GM12874 (cell line): Measurements from ENCODE around the gene GMPR2.

Source experiments
- TF ChIP-seq, protein P1 (sequence below): IDR thresholded peaks from 2 replicates; pipeline ENCODE4 v1.5.1; 2011; ENCODE audit warnings: low read depth, mild to moderate bottlenecking, control low read depth, low read length, moderate library complexity; ENCODE audit not compliant: insufficient read depth

The GMPR2 gene

DNA sequence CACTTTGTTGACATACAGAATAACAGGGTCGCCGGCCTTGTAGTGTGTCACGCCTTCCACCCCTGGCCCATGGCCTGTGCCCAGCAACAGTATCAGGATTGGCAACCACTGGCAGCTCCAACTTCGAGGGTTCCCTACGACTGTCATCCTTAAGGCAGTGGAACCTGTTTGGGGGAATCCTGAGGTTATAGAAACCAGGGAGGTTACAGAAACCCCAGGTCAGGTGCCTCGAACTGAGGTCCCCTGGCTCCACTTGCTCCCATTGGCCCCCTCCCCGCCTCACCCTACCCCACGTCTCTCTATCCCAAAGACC, 37.9 kb upstream of the GMPR2 start:
- TF ChIP-seq, protein P1, sequence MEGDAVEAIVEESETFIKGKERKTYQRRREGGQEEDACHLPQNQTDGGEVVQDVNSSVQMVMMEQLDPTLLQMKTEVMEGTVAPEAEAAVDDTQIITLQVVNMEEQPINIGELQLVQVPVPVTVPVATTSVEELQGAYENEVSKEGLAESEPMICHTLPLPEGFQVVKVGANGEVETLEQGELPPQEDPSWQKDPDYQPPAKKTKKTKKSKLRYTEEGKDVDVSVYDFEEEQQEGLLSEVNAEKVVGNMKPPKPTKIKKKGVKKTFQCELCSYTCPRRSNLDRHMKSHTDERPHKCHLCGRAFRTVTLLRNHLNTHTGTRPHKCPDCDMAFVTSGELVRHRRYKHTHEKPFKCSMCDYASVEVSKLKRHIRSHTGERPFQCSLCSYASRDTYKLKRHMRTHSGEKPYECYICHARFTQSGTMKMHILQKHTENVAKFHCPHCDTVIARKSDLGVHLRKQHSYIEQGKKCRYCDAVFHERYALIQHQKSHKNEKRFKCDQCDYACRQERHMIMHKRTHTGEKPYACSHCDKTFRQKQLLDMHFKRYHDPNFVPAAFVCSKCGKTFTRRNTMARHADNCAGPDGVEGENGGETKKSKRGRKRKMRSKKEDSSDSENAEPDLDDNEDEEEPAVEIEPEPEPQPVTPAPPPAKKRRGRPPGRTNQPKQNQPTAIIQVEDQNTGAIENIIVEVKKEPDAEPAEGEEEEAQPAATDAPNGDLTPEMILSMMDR = no peak

DNA sequence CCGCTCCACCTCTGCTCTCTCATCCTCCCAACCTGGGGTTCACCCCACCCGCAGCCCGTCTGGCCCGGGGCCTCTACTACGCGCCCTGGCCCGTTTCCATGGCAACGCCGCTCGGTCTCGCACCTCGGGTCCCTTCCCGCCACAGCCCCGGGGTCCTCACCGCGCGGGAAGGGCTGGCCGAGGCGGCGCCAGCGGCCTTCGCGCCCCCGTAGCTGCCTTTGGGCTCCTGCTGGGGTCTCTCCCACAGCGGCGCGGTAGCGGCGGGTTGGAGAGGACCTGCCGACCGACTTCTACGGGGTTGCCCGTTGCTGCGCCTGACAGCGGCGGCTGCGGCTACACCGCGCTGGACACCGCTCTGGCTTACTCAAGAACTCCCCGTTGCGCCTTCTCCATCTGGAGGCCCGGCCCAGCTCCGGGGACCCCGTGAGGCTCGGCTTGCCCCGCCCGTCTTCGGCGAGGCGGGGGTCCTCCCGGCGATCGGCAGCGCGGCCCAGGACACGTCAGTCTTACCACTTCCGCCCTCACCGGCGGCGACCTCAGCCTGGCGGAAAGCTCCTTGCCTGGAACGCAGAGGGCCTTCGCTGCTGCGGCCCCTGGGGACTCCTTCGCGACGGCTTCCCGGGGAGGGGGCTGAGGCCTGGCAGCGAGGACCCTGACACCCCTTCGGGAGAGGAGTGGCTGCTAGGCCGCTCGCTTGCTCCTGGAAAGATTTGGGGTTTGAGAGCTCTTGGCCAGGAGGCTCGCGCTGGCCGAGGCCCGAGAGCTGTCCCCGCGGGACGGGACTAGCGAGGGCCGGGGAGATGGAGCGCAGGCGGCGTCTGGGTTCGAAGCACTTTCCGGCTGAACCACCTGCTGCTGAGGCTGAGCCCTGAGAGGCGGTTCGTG, 37.3 kb upstream of the GMPR2 start, which contains the start of gene TM9SF1:
TM9SF1 (minus strand) TSS at position 256 of the 885 bp plus-strand sequence. CDS start 422 bp downstream, outside the sequence.
- TF ChIP-seq, protein P1 = no peak

DNA sequence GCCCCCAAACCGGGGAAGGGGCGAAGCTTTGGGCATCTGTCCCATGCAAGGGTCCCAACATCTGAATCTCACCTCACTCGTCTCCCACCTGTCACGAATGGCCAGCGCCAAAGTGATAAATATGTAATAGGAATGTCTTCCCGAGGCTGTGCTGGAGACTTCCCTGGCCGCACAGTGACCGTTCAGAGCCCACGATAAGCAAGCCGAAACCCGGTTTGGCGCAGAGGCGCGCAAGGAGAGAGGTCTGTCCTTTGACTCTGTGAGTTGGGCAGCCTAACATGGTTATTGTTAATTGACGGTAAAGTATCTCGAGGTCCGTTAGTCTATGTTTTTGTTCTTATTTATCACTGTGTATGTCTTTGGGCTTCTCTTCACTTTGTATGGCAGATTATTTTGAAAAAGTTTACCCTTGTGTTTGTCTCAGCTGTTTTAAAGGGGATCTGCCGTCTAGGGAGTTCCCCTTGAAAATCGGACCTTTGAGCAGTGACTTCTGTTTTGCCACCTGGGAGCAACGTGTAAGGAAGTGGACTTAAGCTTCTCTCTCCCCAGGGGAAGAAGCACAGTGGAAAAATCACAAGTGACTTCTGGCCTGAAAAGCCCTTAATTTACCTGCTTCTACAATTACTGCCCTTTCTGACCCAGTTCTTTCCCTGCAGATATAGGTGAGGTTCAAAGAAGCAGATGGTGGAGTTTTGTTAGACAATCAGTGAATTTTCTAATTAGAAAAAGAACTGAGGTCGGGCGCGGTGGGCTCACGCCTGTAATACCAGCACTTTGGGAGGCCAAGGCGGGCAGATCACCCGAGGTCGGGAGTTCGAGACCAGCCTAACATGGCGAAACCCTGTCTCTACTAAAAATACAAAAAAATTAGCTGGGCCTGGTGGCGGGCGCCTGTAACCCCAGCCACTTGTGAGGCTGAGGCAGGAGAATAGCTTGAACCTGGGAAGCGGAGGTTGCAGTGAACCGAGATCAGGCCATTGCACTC, 36.4 kb upstream of the GMPR2 start:
- TF ChIP-seq, protein P1 = no peak

DNA sequence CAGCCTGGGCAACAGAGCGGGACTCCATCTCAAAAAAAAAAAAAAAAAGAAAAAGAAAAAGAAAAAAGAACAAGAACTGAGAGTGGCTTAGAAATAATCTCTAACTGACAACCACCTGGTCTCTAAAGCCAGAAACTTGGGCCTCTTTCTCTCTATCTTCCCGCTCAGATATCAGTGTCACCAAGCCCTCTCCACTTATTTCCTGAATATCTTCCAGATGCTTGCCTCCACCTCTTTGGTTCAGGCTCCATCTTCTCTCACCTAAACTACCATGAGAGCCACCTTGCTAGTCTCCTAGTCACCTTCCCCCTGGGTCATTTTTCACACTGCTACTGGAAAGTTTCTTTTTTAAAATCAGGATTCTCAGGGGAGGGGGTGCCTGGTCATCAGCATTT, 35.7 kb upstream of the GMPR2 start:
- TF ChIP-seq, protein P1 = no peak

DNA sequence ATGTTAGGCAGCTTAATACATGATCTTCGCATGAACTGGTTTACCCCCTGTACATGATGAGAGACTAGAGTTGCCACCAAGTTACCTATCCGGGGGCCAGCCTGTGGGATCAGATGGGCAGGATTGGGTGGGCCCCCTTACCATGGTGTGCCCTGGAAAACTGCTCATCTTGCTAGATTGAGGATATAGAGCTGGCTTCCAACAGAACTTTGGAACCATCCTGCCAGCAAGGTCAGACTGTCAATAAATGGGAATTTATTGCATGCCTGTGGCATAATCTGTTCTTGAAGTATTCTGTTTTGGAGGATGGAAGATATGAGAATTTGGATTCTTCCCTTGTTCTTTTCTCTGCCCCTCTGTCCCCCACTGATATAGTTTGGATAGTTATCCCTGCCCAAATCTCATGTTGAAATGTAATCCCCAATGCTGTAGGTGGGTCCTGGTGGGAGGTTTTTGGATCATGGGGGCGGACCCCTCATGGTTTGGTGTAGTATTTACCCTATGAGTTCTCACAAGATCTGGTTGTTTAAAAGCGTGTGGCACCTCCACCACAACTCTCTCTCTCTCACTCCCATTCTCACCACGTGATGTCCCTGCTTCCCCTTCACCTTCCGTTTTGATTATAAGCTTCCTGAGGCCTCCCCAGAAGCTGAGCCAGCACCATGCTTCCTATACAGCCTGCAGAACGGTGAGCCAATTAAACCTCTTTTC, 33.8 kb upstream of the GMPR2 start:
- TF ChIP-seq, protein P1 = no peak

DNA sequence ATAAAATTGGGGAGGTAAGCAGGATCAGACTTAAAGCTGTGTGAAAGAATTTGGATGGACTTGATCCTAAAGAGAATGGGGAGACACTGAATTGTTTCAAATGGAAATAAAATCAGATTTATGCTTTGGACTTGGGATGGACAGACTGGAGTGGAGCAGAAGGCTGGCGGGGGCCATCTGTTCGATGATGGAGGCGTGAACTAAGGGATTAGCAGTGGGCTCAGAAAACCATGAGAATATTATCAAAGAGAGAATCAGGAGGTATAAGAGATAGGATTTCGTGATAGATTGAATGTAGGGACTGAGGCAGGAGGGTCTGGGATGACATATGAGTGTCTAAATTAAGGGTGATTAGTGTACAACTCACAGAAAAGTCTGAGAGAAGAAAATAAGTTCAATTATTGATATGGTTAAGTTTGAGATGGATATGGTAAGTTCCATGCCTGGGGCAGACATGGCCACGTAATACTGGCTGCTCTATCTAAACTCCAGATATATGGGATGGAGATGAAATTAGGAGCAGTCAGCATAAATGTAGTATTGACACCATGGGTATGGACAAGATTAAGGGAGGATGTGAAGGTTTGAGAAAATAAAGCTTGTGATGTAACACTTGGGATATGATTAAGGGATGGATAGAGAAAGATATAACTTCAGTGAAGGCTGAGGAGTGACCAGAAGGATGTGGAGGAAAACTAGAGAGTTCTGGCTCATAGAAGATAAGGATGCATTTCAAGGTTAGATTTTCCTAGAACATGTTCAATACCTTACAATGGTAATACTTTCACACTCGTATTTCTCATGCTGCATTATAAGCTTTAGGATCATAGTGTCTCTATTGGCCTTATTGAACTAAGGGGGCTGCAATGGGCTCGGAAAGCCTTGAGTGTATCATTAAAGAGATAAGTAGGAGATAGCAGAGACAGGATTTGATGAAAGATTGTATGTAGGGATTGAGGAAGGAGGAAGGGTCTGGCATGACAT, 28.3 kb upstream of the GMPR2 start:
- TF ChIP-seq, protein P1 = no peak
